Adipocyte (in vitro differentiated cells): ENCODE data around the gene CHN2.

Experiments used
- DNase-seq: peaks from one replicate; pipeline ENCODE4 v3.0.0-alpha.2; 2015; ENCODE audit warnings: low read depth
- H3K27me3 ChIP-seq: replicated peaks from 2 replicates; pipeline ENCODE4 v1.7.0; 2013; ENCODE audit warnings: mild to moderate bottlenecking, low read length, moderate library complexity; ENCODE audit not compliant: control insufficient read depth, insufficient read depth
- H3K36me3 ChIP-seq: 2 replicates; pipeline ENCODE4 v1.7.0; 2013; ENCODE audit warnings: low read length, mild to moderate bottlenecking, moderate library complexity; ENCODE audit not compliant: control insufficient read depth, insufficient read depth, severe bottlenecking
- H3K4me1 ChIP-seq: 2 replicates; pipeline ENCODE4 v1.7.0; 2013; ENCODE audit warnings: mild to moderate bottlenecking, low read length, moderate library complexity; ENCODE audit not compliant: control insufficient read depth, insufficient read depth
- H3K4me3 ChIP-seq: 2 replicates; pipeline ENCODE4 v1.7.0; 2013; ENCODE audit warnings: mild to moderate bottlenecking, low read length, moderate library complexity
- H3K9ac ChIP-seq: 2 replicates; pipeline ENCODE4 v1.7.0; 2013; ENCODE audit warnings: mild to moderate bottlenecking, low read length, moderate library complexity
- H3K9me3 ChIP-seq: 2 replicates; pipeline ENCODE4 v1.7.0; 2013; ENCODE audit warnings: mild to moderate bottlenecking, low read length, moderate library complexity; ENCODE audit not compliant: control insufficient read depth

The CHN2 gene

GRCh38 chr7:29190349-29191045 lies 4.1 kb upstream of the CHN2 start:
- Histone ChIP-seq H3K4me1 (no peaks in the 10 kb centered on the region), H3K27me3 (peaks cover 32% of the 10 kb centered on the region), H3K4me3 (no peak overlapping the region), H3K9ac (no peak overlapping the region), H3K36me3 (no peaks in the 10 kb centered on the region), H3K9me3 (no peaks in the 10 kb centered on the region)
- DNase-seq = no peak

- H3K27me3 ChIP-seq = peaks cover 50% of the 10 kb centered on the region
- no peak for DNase-seq
Observed at GRCh38 chr7:29192323-29192722, 2.3 kb upstream of the CHN2 start.

GRCh38 chr7:29192811-29193210 lies 1.8 kb upstream of the CHN2 start:
- Histone ChIP-seq H3K4me1 (no peaks in the 10 kb centered on the region), H3K4me3 (no peak overlapping the region), H3K27me3 (peaks cover 54% of the 10 kb centered on the region), H3K9ac (no peak overlapping the region), H3K9me3 (no peaks in the 10 kb centered on the region), H3K36me3 (no peaks in the 10 kb centered on the region)
- no peak for DNase-seq

More at GRCh38 chr7:29192323-29192722, 2.3 kb upstream of the CHN2 start:
- Histone ChIP-seq H3K36me3 (no peaks in the 10 kb centered on the region), H3K9me3 (no peaks in the 10 kb centered on the region), H3K4me3 (no peak overlapping the region), H3K4me1 (no peaks in the 10 kb centered on the region), H3K9ac (no peak overlapping the region)

GRCh38 chr7:29193316-29194205 lies 1.0 kb upstream of the CHN2 start:
- H3K27me3 ChIP-seq = peaks cover 58% of the 10 kb centered on the region
- H3K9ac ChIP-seq = no peak overlapping the region
- H3K4me3 ChIP-seq = no peak overlapping the region
- H3K4me1 ChIP-seq = no peaks in the 10 kb centered on the region
- no peak for DNase-seq
- H3K9me3 ChIP-seq = no peaks in the 10 kb centered on the region
- no peaks in the 10 kb centered on the region for H3K36me3 ChIP-seq

- Histone ChIP-seq H3K36me3 (no peaks in the 10 kb centered on the region), H3K9ac (peak overlapping the region; percentile 57), H3K4me1 (no peaks in the 10 kb centered on the region), H3K9me3 (no peaks in the 10 kb centered on the region), H3K27me3 (peaks cover 58% of the 10 kb centered on the region), H3K4me3 (peak overlapping the region; percentile 83)
- peak; percentile 18 for DNase-seq
Observed at GRCh38 chr7:29194206-29194593, 375 bp upstream of the CHN2 start.

GRCh38 chr7:29196191-29196590 lies 1.6 kb downstream of the CHN2 start:
- Histone ChIP-seq H3K27me3 (peaks cover 47% of the 10 kb centered on the region), H3K4me3 (no peak overlapping the region), H3K36me3 (no peaks in the 10 kb centered on the region), H3K9ac (no peak overlapping the region), H3K4me1 (no peaks in the 10 kb centered on the region), H3K9me3 (no peaks in the 10 kb centered on the region)
- DNase-seq = no peak

GRCh38 chr7:29196971-29197595 lies 2.5 kb downstream of the CHN2 start:
- Histone ChIP-seq H3K27me3 (peaks cover 40% of the 10 kb centered on the region), H3K4me1 (no peaks in the 10 kb centered on the region), H3K4me3 (no peak overlapping the region), H3K9ac (no peak overlapping the region), H3K36me3 (no peaks in the 10 kb centered on the region), H3K9me3 (no peaks in the 10 kb centered on the region)
- no peak for DNase-seq

- peaks cover 34% of the 10 kb centered on the region for H3K27me3 ChIP-seq
Observed at GRCh38 chr7:29197916-29198315, 3.3 kb downstream of the CHN2 start.

GRCh38 chr7:29199776-29200175 lies 5.2 kb downstream of the CHN2 start:
- no peak for DNase-seq
- no peaks in the 10 kb centered on the region for H3K4me1 ChIP-seq
- no peaks in the 10 kb centered on the region for H3K36me3 ChIP-seq
- H3K9me3 ChIP-seq = no peaks in the 10 kb centered on the region
- no peak overlapping the region for H3K4me3 ChIP-seq
- no peak overlapping the region for H3K9ac ChIP-seq
- H3K27me3 ChIP-seq = peaks cover 33% of the 10 kb centered on the region

More at GRCh38 chr7:29197916-29198315, 3.3 kb downstream of the CHN2 start:
- Histone ChIP-seq H3K9ac (no peak overlapping the region), H3K9me3 (no peaks in the 10 kb centered on the region), H3K4me1 (no peaks in the 10 kb centered on the region), H3K36me3 (no peaks in the 10 kb centered on the region), H3K4me3 (no peak overlapping the region)
- no peak for DNase-seq

GRCh38 chr7:29202651-29203069 lies 8.1 kb downstream of the CHN2 start:
- no peak overlapping the region for H3K9ac ChIP-seq
- H3K36me3 ChIP-seq = no peaks in the 10 kb centered on the region
- no peak overlapping the region for H3K4me3 ChIP-seq
- H3K27me3 ChIP-seq = peaks cover 8% of the 10 kb centered on the region
- no peaks in the 10 kb centered on the region for H3K9me3 ChIP-seq
- H3K4me1 ChIP-seq = no peaks in the 10 kb centered on the region
- DNase-seq = no peak
